ENCODE results near the gene KCNRG. TPM values are rescaled to one million over a fixed set of nuclear protein-coding genes. Genes with fewer than 3 reads are reported as not detected.
"Not testable (repeated sequence)": the region's sequence is repeated elsewhere in the genome, so short reads cannot be mapped to it uniquely, and the experiment has no call there.

KCNRG gene
- total RNA-seq, 1 donor from 2014 or later, result 0.69 TPM

- Mint-ChIP-seq H3K4me3 (ENCODE audit: unreplicated experiment) (no peak overlapping the region), H3K4me1 (ENCODE audit: unreplicated experiment) (no peaks in the 10 kb centered on the region), H3K9me3 (ENCODE audit: unreplicated experiment) (no peaks in the 10 kb centered on the region), H3K27me3 (ENCODE audit: unreplicated experiment) (no peaks in the 10 kb centered on the region), H3K36me3 (ENCODE audit: low read depth, unreplicated experiment) (peaks cover 4% of the 10 kb centered on the region), H3K27ac (ENCODE audit: unreplicated experiment) (no peak overlapping the region)
- TF ChIP-seq CTCF (IDR thresholded peaks at IDR 0.05; ENCODE audit: unreplicated experiment), result no peak
- no peak for DNase-seq (ENCODE audit: low spot score)
These were observed 40.2 kb downstream of the KCNRG start for GRCh38 chr13:50055454-50055853.

- no peak for TF ChIP-seq CTCF (IDR thresholded peaks at IDR 0.05; ENCODE audit: unreplicated experiment)
- H3K4me1 Mint-ChIP-seq (ENCODE audit: unreplicated experiment), result no peaks in the 10 kb centered on the region
- no peak overlapping the region for H3K27ac Mint-ChIP-seq (ENCODE audit: unreplicated experiment)
- H3K36me3 Mint-ChIP-seq (ENCODE audit: low read depth, unreplicated experiment), result no peaks in the 10 kb centered on the region
- no peak for DNase-seq (ENCODE audit: low spot score)
- H3K27me3 Mint-ChIP-seq (ENCODE audit: unreplicated experiment), result no peaks in the 10 kb centered on the region
- H3K4me3 Mint-ChIP-seq (ENCODE audit: unreplicated experiment), result no peak overlapping the region
- no peaks in the 10 kb centered on the region for H3K9me3 Mint-ChIP-seq (ENCODE audit: unreplicated experiment)
These were observed 45.5 kb downstream of the KCNRG start for GRCh38 chr13:50060718-50061117.

GRCh38 chr13:50062336-50062735 lies 47.1 kb downstream of the KCNRG start:
- not testable (repeated sequence) for DNase-seq (ENCODE audit: low spot score); H3K27ac Mint-ChIP-seq (ENCODE audit: unreplicated experiment); H3K4me1 Mint-ChIP-seq (ENCODE audit: unreplicated experiment); H3K36me3 Mint-ChIP-seq (ENCODE audit: low read depth, unreplicated experiment); H3K27me3 Mint-ChIP-seq (ENCODE audit: unreplicated experiment); H3K9me3 Mint-ChIP-seq (ENCODE audit: unreplicated experiment); H3K4me3 Mint-ChIP-seq (ENCODE audit: unreplicated experiment)

- TF ChIP-seq CTCF (IDR thresholded peaks at IDR 0.05; ENCODE audit: unreplicated experiment), result no peak
- no peak for DNase-seq (ENCODE audit: low spot score)
- Mint-ChIP-seq H3K9me3 (ENCODE audit: unreplicated experiment) (no peaks in the 10 kb centered on the region), H3K4me1 (ENCODE audit: unreplicated experiment) (no peaks in the 10 kb centered on the region), H3K4me3 (ENCODE audit: unreplicated experiment) (no peak overlapping the region), H3K27me3 (ENCODE audit: unreplicated experiment) (no peaks in the 10 kb centered on the region), H3K27ac (ENCODE audit: unreplicated experiment) (no peak overlapping the region), H3K36me3 (ENCODE audit: low read depth, unreplicated experiment) (no peaks in the 10 kb centered on the region)
These were observed 50.5 kb downstream of the KCNRG start for GRCh38 chr13:50065712-50066111.

- Mint-ChIP-seq H3K27me3 (ENCODE audit: unreplicated experiment) (no peaks in the 10 kb centered on the region), H3K4me1 (ENCODE audit: unreplicated experiment) (no peaks in the 10 kb centered on the region), H3K4me3 (ENCODE audit: unreplicated experiment) (no peak overlapping the region), H3K27ac (ENCODE audit: unreplicated experiment) (no peak overlapping the region), H3K36me3 (ENCODE audit: low read depth, unreplicated experiment) (no peaks in the 10 kb centered on the region), H3K9me3 (ENCODE audit: unreplicated experiment) (no peaks in the 10 kb centered on the region)
- no peak for TF ChIP-seq CTCF (IDR thresholded peaks at IDR 0.05; ENCODE audit: unreplicated experiment)
- DNase-seq (ENCODE audit: low spot score), result no peak
These were observed 53.3 kb downstream of the KCNRG start for GRCh38 chr13:50068508-50068907.

- H3K4me3 Mint-ChIP-seq (ENCODE audit: unreplicated experiment), result no peak overlapping the region
- no peaks in the 10 kb centered on the region for H3K27me3 Mint-ChIP-seq (ENCODE audit: unreplicated experiment)
- TF ChIP-seq CTCF (IDR thresholded peaks at IDR 0.05; ENCODE audit: unreplicated experiment), result no peak
- no peaks in the 10 kb centered on the region for H3K4me1 Mint-ChIP-seq (ENCODE audit: unreplicated experiment)
- no peaks in the 10 kb centered on the region for H3K36me3 Mint-ChIP-seq (ENCODE audit: low read depth, unreplicated experiment)
- DNase-seq (ENCODE audit: low spot score), result no peak
- no peak overlapping the region for H3K27ac Mint-ChIP-seq (ENCODE audit: unreplicated experiment)
- no peaks in the 10 kb centered on the region for H3K9me3 Mint-ChIP-seq (ENCODE audit: unreplicated experiment)
These were observed 54.0 kb downstream of the KCNRG start for GRCh38 chr13:50069261-50069660.
